Fibroblast of lung (primary cell): ENCODE measurements around the gene METTL25B. TPM values are rescaled to one million over a fixed set of nuclear protein-coding genes. Genes with fewer than 3 reads are reported as not detected.

Source experiments
- DNase-seq, 2 donors: peaks; one replicate each; pipeline versions ENCODE4 v3.0.0 to v3.0.0-alpha.2; 2010; ENCODE audit warnings: low read depth in 2 of 2
- H2AFZ ChIP-seq: 2 replicates; pipeline ENCODE4 v1.5.1; 2012; ENCODE audit warnings: low read length, control low read depth, inconsistent platforms
- H3K27ac ChIP-seq: 2 replicates; pipeline ENCODE4 v1.5.1; 2011; ENCODE audit warnings: low read length, control low read depth; ENCODE audit not compliant: insufficient read depth
- H3K27me3 ChIP-seq: 2 replicates; pipeline ENCODE4 v1.5.1; 2011; ENCODE audit warnings: mild to moderate bottlenecking, low read length; ENCODE audit not compliant: control insufficient read depth, insufficient read depth
- H3K36me3 ChIP-seq: 2 replicates; pipeline ENCODE4 v1.5.1; 2011; ENCODE audit warnings: low read length; ENCODE audit not compliant: control insufficient read depth, insufficient read depth
- H3K4me1 ChIP-seq: 2 replicates; pipeline ENCODE4 v1.5.1; 2011; ENCODE audit warnings: low read length; ENCODE audit not compliant: control insufficient read depth, insufficient read depth; ENCODE audit errors: extremely low read depth
- H3K4me2 ChIP-seq: 2 replicates; pipeline ENCODE4 v1.5.1; 2011; ENCODE audit warnings: low read length, control low read depth; ENCODE audit not compliant: insufficient read depth; ENCODE audit errors: extremely low read depth
- H3K4me3 ChIP-seq, 4 experiments: fragments of 200-600 bp in 1 of 4; sonication (generic) in 1 of 4; replicated peaks in 1 of 4; 2 replicates each; pipeline ENCODE4 v1.5.1; 2011 to 2016; ENCODE audit warnings: low read length in 4 of 4, low read depth in 3 of 4, mild to moderate bottlenecking in 3 of 4, control low read depth in 2 of 4, inconsistent platforms in 1 of 4, mixed read lengths in 1 of 4; ENCODE audit not compliant: insufficient read depth in 1 of 4; ENCODE audit errors: control extremely low read depth in 1 of 4
- H3K79me2 ChIP-seq: 2 replicates; pipeline ENCODE4 v1.5.1; 2012; ENCODE audit warnings: mild to moderate bottlenecking, low read length, inconsistent platforms; ENCODE audit not compliant: control insufficient read depth, insufficient read depth
- H3K9ac ChIP-seq: 2 replicates; pipeline ENCODE4 v1.5.1; 2011; ENCODE audit warnings: mild to moderate bottlenecking, low read length, control low read depth; ENCODE audit not compliant: insufficient read depth
- H3K9me3 ChIP-seq: 2 replicates; pipeline ENCODE4 v1.5.1; 2012; ENCODE audit warnings: low read depth, low read length; ENCODE audit not compliant: control insufficient read depth, insufficient read depth
- H4K20me1 ChIP-seq: 2 replicates; pipeline ENCODE4 v1.5.1; 2011; ENCODE audit warnings: low read length; ENCODE audit not compliant: control insufficient read depth, insufficient read depth; ENCODE audit errors: extremely low read depth
- CTCF ChIP-seq, 2 donors: IDR thresholded peaks in 1 of 2; conservative IDR thresholded peaks in 1 of 2; 1 replicate in 1 of 2; 2 replicates in 1 of 2; pipeline ENCODE4 v1.5.1; 2011 to 2012; ENCODE audit warnings: low read length in 2 of 2, control low read depth in 1 of 2, inconsistent platforms in 1 of 2, low read depth in 1 of 2, mild to moderate bottlenecking in 1 of 2
- EZH2 ChIP-seq: IDR thresholded peaks from 2 replicates; pipeline ENCODE4 v1.5.1; 2012; ENCODE audit warnings: low read length, control low read depth, mild to moderate bottlenecking; ENCODE audit errors: missing control alignments
- polyA plus RNA-seq, 2 donors: library from polyadenylated mRNA; depleted of rRNA in 1 of 2; stranded (reverse) in 1 of 2; unstranded in 1 of 2; fragments of >200 nt; gene quantifications; 2 replicates each; pipeline ENCODE4 v1.2.1, GENCODE V29; 2011 to 2012; ENCODE audit warnings: missing spikeins in 1 of 2
- total RNA-seq: library from RNA; depleted of rRNA; stranded (reverse); fragments of >200 nt; gene quantifications from 2 replicates; pipeline ENCODE4 v1.2.1, GENCODE V29; 2014

METTL25B gene
- total and polyA plus RNA-seq, 2 donors (not counting 1 experiment from before 2014, with no cell fraction given), result 5.5 to 17.3 TPM

GRCh38 chr1:156740741-156741480 lies 12.6 kb downstream of the METTL25B start, which contains the start of gene MRPL24:
Gene MRPL24 (minus strand): TSS chr1:156741088. CDS start chr1:156738704, 2,384 bp downstream.
- TF ChIP-seq EZH2 (no peak), CTCF (conservative IDR thresholded peaks at IDR 0.05 in 1 of 2, IDR thresholded peaks at IDR 0.05 in 1 of 2; ENCODE audit: low read depth in 1 of 2, low read length in 2 of 2) (no peak)
- peak within 1 kb of the TSS; percentile 74 for H2AFZ ChIP-seq

GRCh38 chr1:156741481-156741983 lies 13.3 kb downstream of the METTL25B start:
- H3K27me3 ChIP-seq, result no peaks in the 10 kb centered on the region
- peaks cover 14% of the 10 kb centered on the region for H3K4me1 ChIP-seq
- peak overlapping the region; percentile 24 for H2AFZ ChIP-seq
- peaks cover 41% of the 10 kb centered on the region for H3K79me2 ChIP-seq
- peak overlapping the region; percentile 46 for H3K27ac ChIP-seq
- no peak for DNase-seq
- H3K9me3 ChIP-seq, result no peaks in the 10 kb centered on the region
- H4K20me1 ChIP-seq, result no peaks in the 10 kb centered on the region
- peak overlapping the region in 2 of 4 experiments; percentile 14 to 25 for H3K4me3 ChIP-seq
- TF ChIP-seq EZH2, result no peak
- TF ChIP-seq CTCF (conservative IDR thresholded peaks at IDR 0.05 in 1 of 2, IDR thresholded peaks at IDR 0.05 in 1 of 2; ENCODE audit: low read depth in 1 of 2, low read length in 2 of 2), result no peak
- H3K4me2 ChIP-seq, result peak overlapping the region; percentile 28
- no peak overlapping the region for H3K9ac ChIP-seq
- peaks cover 24% of the 10 kb centered on the region for H3K36me3 ChIP-seq

More at GRCh38 chr1:156740741-156741480, 12.6 kb downstream of the METTL25B start, which contains the start of gene MRPL24:
- peak within 1 kb of the TSS; percentile 73 for H3K9ac ChIP-seq
- peak within 1 kb of the TSS; percentile 100 for H3K4me2 ChIP-seq
- H3K4me1 ChIP-seq, result peaks cover 8% of the 10 kb centered on the region
- peaks cover 34% of the 10 kb centered on the region for H3K79me2 ChIP-seq
- DNase-seq, result peak; percentile 99 to 100
- no peaks in the 10 kb centered on the region for H3K9me3 ChIP-seq
- H3K4me3 ChIP-seq, result peak within 1 kb of the TSS; percentile 79 to 98 (median 96)
- H3K27me3 ChIP-seq, result no peaks in the 10 kb centered on the region
- no peaks in the 10 kb centered on the region for H4K20me1 ChIP-seq
- H3K36me3 ChIP-seq, result peaks cover 24% of the 10 kb centered on the region
- peak within 1 kb of the TSS; percentile 80 for H3K27ac ChIP-seq

GRCh38 chr1:156742017-156742416 lies 13.7 kb downstream of the METTL25B start:
- no peak for DNase-seq
- no peaks in the 10 kb centered on the region for H3K27me3 ChIP-seq
- H3K36me3 ChIP-seq, result peaks cover 24% of the 10 kb centered on the region
- peak overlapping the region; percentile 29 for H3K27ac ChIP-seq
- TF ChIP-seq EZH2 (no peak), CTCF (conservative IDR thresholded peaks at IDR 0.05 in 1 of 2, IDR thresholded peaks at IDR 0.05 in 1 of 2; ENCODE audit: low read depth in 1 of 2, low read length in 2 of 2) (no peak)
- no peak overlapping the region for H3K9ac ChIP-seq
- H3K4me1 ChIP-seq, result peaks cover 16% of the 10 kb centered on the region
- no peak overlapping the region for H3K4me3 ChIP-seq
- H2AFZ ChIP-seq, result no peak overlapping the region
- peaks cover 44% of the 10 kb centered on the region for H3K79me2 ChIP-seq
- no peak overlapping the region for H3K4me2 ChIP-seq
- no peaks in the 10 kb centered on the region for H3K9me3 ChIP-seq
- no peaks in the 10 kb centered on the region for H4K20me1 ChIP-seq
